Endodermal cell (in vitro differentiated cells): ENCODE results near the gene TEX264. TPM values are rescaled to one million over a fixed set of nuclear protein-coding genes. Genes with fewer than 3 reads are reported as not detected.

ENCODE experiments used
- DNase-seq: peaks from one replicate; pipeline ENCODE4 v3.0.0-alpha.2; 2017
- H3K27ac ChIP-seq: 2 replicates; pipeline ENCODE4 v1.5.1; 2013; ENCODE audit warnings: mild to moderate bottlenecking, low read depth, low read length, moderate library complexity
- H3K27me3 ChIP-seq: 2 replicates; pipeline ENCODE4 v1.6.1; 2013; ENCODE audit warnings: mild to moderate bottlenecking, low read length, moderate library complexity; ENCODE audit not compliant: insufficient read depth, control insufficient read depth, poor library complexity, severe bottlenecking
- H3K36me3 ChIP-seq: 2 replicates; pipeline ENCODE4 v1.7.0; 2013; ENCODE audit warnings: mild to moderate bottlenecking, low read length, moderate library complexity; ENCODE audit not compliant: control insufficient read depth, insufficient read depth
- H3K4me1 ChIP-seq: one replicate; pipeline ENCODE4 v1.7.0; 2013; ENCODE audit warnings: low read length; ENCODE audit not compliant: control insufficient read depth, insufficient read depth
- H3K4me3 ChIP-seq: 2 replicates; pipeline ENCODE4 v1.5.1; 2013; ENCODE audit warnings: mild to moderate bottlenecking, low read length, moderate library complexity
- H3K9ac ChIP-seq: 2 replicates; pipeline ENCODE4 v1.6.1; 2013; ENCODE audit warnings: mild to moderate bottlenecking, low read length, moderate library complexity; ENCODE audit not compliant: poor library complexity, severe bottlenecking; ENCODE audit errors: extremely low read depth
- H3K9me3 ChIP-seq: 2 replicates; pipeline ENCODE4 v1.6.1; 2013; ENCODE audit warnings: mild to moderate bottlenecking, low read length, moderate library complexity; ENCODE audit not compliant: control insufficient read depth
- H3K27ac Mint-ChIP-seq: 2 replicates; pipeline ENCODE4 v1.8.0; 2020; ENCODE audit warnings: mixed read lengths
- H3K27me3 Mint-ChIP-seq: 2 replicates; pipeline ENCODE4 v1.8.0; 2021; ENCODE audit warnings: mild to moderate bottlenecking, mixed read lengths; ENCODE audit not compliant: insufficient read depth
- H3K36me3 Mint-ChIP-seq: 2 replicates; pipeline ENCODE4 v1.8.0; 2020; ENCODE audit warnings: low read depth, mixed read lengths
- H3K4me1 Mint-ChIP-seq: 2 replicates; pipeline ENCODE4 v1.8.0; 2020; ENCODE audit warnings: mixed read lengths
- H3K4me3 Mint-ChIP-seq: 2 replicates; pipeline ENCODE4 v1.8.0; 2020; ENCODE audit warnings: mild to moderate bottlenecking, moderate library complexity, mixed read lengths
- H3K9me3 Mint-ChIP-seq: 2 replicates; pipeline ENCODE4 v1.8.0; 2020; ENCODE audit warnings: mild to moderate bottlenecking, mixed read lengths
- CTCF ChIP-seq: fragments of 200-600 bp; sonication (generic); conservative IDR thresholded peaks from 2 replicates; pipeline ENCODE4 v1.5.0; 2021; ENCODE audit warnings: antibody characterized with exemption, mild to moderate bottlenecking
- WGBS, 2 experiments: methylation state at CpG; one replicate each; pipeline versions ENCODE4 v1.1.5 to v1.1.7; 2013; ENCODE audit warnings: missing lambda C conversion rate in 2 of 2, mixed read lengths in 1 of 2; ENCODE audit not compliant: insufficient coverage in 1 of 2, insufficient read length in 1 of 2; 5-methylcytosine and 5-hydroxymethylcytosine counted together
- total RNA-seq, 2 donors: library from RNA; stranded (reverse); fragmentation: NEBNext Ultra II Directional in 1 of 2; extraction: Animal tissue kit (Norgen Biotek cat#: 25700) in 1 of 2; gene quantifications; 2 replicates in 1 of 2; 3 replicates in 1 of 2; pipeline ENCODE4 v1.2.1, GENCODE V29; 2021

Gene TEX264
- total RNA-seq, 2 donors from 2014 or later, result 21.1 to 24.9 TPM

- peaks cover 8% of the 10 kb centered on the region for H3K4me1 Mint-ChIP-seq
- peaks cover 6% of the 10 kb centered on the region for H3K4me1 ChIP-seq
- H3K27me3 Mint-ChIP-seq, result peaks cover 24% of the 10 kb centered on the region
- no peak for TF ChIP-seq CTCF
- no peaks in the 10 kb centered on the region for H3K9me3 Mint-ChIP-seq
- no peak for DNase-seq
- H3K27ac Mint-ChIP-seq, result no peak overlapping the region
- peaks cover 21% of the 10 kb centered on the region for H3K27me3 ChIP-seq
- no peak overlapping the region for H3K9ac ChIP-seq
- no peak overlapping the region for H3K27ac ChIP-seq
- H3K36me3 Mint-ChIP-seq, result peaks cover 23% of the 10 kb centered on the region
- peaks cover 20% of the 10 kb centered on the region for H3K36me3 ChIP-seq
- no peaks in the 10 kb centered on the region for H3K9me3 ChIP-seq
- no peak overlapping the region for H3K4me3 Mint-ChIP-seq
- H3K4me3 ChIP-seq, result no peak overlapping the region
- 89 to 92% methylated on average over 6 to 8 of the region's 8 CpGs for WGBS, 2 experiments
These were observed 40.4 kb downstream of the TEX264 start for GRCh38 chr3:51711352-51712037.

GRCh38 chr3:51712038-51712420 lies 41.0 kb downstream of the TEX264 start:
- no peak overlapping the region for H3K4me3 Mint-ChIP-seq
- no peak overlapping the region for H3K4me3 ChIP-seq
- H3K9me3 Mint-ChIP-seq, result no peaks in the 10 kb centered on the region
- peaks cover 21% of the 10 kb centered on the region for H3K27me3 ChIP-seq
- peaks cover 6% of the 10 kb centered on the region for H3K4me1 ChIP-seq
- peaks cover 24% of the 10 kb centered on the region for H3K27me3 Mint-ChIP-seq
- H3K4me1 Mint-ChIP-seq, result peaks cover 8% of the 10 kb centered on the region
- H3K9ac ChIP-seq, result no peak overlapping the region
- H3K9me3 ChIP-seq, result no peaks in the 10 kb centered on the region
- peaks cover 23% of the 10 kb centered on the region for H3K36me3 Mint-ChIP-seq
- H3K36me3 ChIP-seq, result peaks cover 20% of the 10 kb centered on the region
- H3K27ac ChIP-seq, result no peak overlapping the region
- TF ChIP-seq CTCF, result no peak
- DNase-seq, result peak; percentile 37
- WGBS, 2 experiments, result 83 to 100% methylated on average over 1 of the region's 1 CpG
- no peak overlapping the region for H3K27ac Mint-ChIP-seq

GRCh38 chr3:51712511-51712931 lies 41.5 kb downstream of the TEX264 start:
- H3K4me3 ChIP-seq, result no peak overlapping the region

More at GRCh38 chr3:51712511-51712931, 41.5 kb downstream of the TEX264 start:
- H3K9me3 ChIP-seq, result no peaks in the 10 kb centered on the region
- H3K36me3 ChIP-seq, result peaks cover 25% of the 10 kb centered on the region
- Mint-ChIP-seq H3K27ac (no peak overlapping the region), H3K9me3 (no peaks in the 10 kb centered on the region), H3K36me3 (peaks cover 23% of the 10 kb centered on the region), H3K4me1 (peaks cover 5% of the 10 kb centered on the region), H3K4me3 (no peak overlapping the region), H3K27me3 (peaks cover 19% of the 10 kb centered on the region)
- no peak overlapping the region for H3K27ac ChIP-seq
- peaks cover 17% of the 10 kb centered on the region for H3K27me3 ChIP-seq
- H3K9ac ChIP-seq, result no peak overlapping the region
- DNase-seq, result peak; percentile 28
- TF ChIP-seq CTCF, result no peak
- 95 to 97% methylated on average over 16 to 20 of the region's 20 CpGs for WGBS, 2 experiments
- H3K4me1 ChIP-seq, result peaks cover 4% of the 10 kb centered on the region
